Activated naive CD8-positive, alpha-beta T cell treated with anti-CD3 and anti-CD28 coated beads, Interleukin-2, amount 50 U/mL, for 24 hours (primary cell): ENCODE data around the gene TMTC1.

ENCODE experiments used
- ATAC-seq: fragments of 150-1000 bp; cut with Tn5 transposase; one replicate; pipeline ENCODE4 v1.10.0; 2021
- DNase-seq: peaks from one replicate; pipeline ENCODE4 v3.0.0; 2021
- H3K27ac Mint-ChIP-seq: one replicate; pipeline ENCODE4 v1.8.0; 2021; ENCODE audit warnings: mild to moderate bottlenecking, mixed read lengths
- H3K27me3 Mint-ChIP-seq: one replicate; pipeline ENCODE4 v1.8.0; 2021; ENCODE audit warnings: mixed read lengths
- H3K36me3 Mint-ChIP-seq: one replicate; pipeline ENCODE4 v1.8.0; 2021; ENCODE audit warnings: low read depth, mixed read lengths
- H3K4me1 Mint-ChIP-seq: one replicate; pipeline ENCODE4 v1.8.0; 2021; ENCODE audit warnings: mixed read lengths
- H3K4me3 Mint-ChIP-seq: one replicate; pipeline ENCODE4 v1.8.0; 2021; ENCODE audit warnings: mild to moderate bottlenecking, moderate library complexity, mixed read lengths
- H3K9me3 Mint-ChIP-seq: one replicate; pipeline ENCODE4 v1.8.0; 2021; ENCODE audit warnings: mixed read lengths

The TMTC1 gene

DNA sequence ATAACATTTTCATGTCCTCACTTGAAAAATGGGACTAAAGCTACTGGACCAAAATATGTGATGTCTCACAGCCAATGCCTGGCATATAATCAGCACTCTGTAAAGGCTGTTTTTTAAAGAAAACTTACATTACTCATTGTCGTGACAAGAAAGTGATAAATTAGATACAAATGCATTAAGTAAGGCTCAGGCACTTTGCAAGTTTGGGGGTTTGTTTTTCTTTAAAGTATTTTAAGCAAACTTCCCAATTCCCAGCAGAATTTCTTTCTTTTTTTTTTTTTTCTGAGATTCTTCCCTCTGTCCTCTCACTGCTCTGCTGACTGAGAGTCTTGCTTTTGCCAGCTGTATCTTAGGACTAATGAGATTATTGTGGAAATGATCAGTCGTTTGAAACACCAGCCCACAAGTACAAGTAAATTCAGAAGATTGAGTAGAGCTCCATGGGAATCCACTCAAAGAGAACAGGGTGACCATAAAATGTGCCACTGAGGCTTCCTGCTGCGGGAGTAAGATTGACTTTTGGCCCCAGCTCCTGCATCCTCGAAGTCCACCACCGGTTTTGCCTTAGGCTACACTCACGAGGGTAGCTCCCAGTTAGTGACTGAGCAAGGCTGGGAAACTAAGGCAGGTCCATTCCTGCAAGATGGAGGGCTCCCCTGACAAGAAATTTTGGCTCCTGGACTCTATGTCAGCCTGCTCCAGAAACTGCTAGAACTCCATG, 82.8 kb downstream of the TMTC1 start:
- H3K4me1 Mint-ChIP-seq = no peaks in the 10 kb centered on the region
- ATAC-seq (no peak), DNase-seq (no peak)
- H3K27me3 Mint-ChIP-seq = no peaks in the 10 kb centered on the region
- H3K4me3 Mint-ChIP-seq = no peak overlapping the region
- H3K9me3 Mint-ChIP-seq = no peaks in the 10 kb centered on the region
- no peak overlapping the region for H3K27ac Mint-ChIP-seq
- no peaks in the 10 kb centered on the region for H3K36me3 Mint-ChIP-seq

DNA sequence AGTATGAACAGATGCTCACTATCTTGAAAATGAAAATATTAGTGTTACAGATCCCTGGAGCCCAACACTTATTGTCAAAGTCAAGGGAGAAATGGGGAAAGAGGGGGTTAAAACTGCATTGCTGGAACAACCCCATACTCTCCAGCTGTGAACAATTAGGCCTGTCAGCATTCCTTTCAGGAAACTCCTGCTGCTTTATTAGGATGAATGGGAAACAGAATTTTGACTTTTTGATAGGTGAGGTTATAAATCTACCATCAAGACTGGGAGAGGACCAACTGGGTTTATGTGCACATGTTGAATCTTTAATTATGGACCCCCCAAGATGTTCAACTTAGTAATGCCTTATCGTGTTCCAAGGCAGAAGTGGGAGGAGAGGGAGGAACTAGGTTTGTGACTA, 85.0 kb downstream of the TMTC1 start:
- H3K36me3 Mint-ChIP-seq = no peaks in the 10 kb centered on the region
- no peaks in the 10 kb centered on the region for H3K9me3 Mint-ChIP-seq
- ATAC-seq = no peak
- no peaks in the 10 kb centered on the region for H3K27me3 Mint-ChIP-seq
- no peak overlapping the region for H3K4me3 Mint-ChIP-seq
- DNase-seq = no peak
- no peaks in the 10 kb centered on the region for H3K4me1 Mint-ChIP-seq
- H3K27ac Mint-ChIP-seq = no peak overlapping the region

DNA sequence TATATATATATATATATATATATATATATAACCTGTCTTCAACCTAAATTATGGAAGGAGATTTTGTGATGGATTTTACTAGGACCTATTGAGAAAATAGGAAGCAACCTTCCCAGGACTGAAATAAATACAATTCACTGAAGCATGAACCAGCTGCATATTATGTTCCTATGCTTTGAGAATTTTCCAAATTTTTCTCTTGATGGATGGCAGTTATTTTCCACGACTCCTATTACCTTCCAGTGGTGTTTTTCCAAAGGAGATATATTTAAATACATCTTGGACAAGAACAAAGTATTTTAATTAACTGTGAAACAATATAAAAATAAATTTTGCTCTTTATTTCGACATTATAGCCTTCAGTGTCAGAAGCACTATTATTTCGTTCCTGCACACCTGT, 87.9 kb downstream of the TMTC1 start:
- H3K4me1 Mint-ChIP-seq = no peaks in the 10 kb centered on the region
- H3K27ac Mint-ChIP-seq = no peak overlapping the region
- DNase-seq (no peak), ATAC-seq (no peak)
- peaks cover 2% of the 10 kb centered on the region for H3K27me3 Mint-ChIP-seq
- H3K9me3 Mint-ChIP-seq = peaks cover 3% of the 10 kb centered on the region
- H3K4me3 Mint-ChIP-seq = no peak overlapping the region
- H3K36me3 Mint-ChIP-seq = no peaks in the 10 kb centered on the region

DNA sequence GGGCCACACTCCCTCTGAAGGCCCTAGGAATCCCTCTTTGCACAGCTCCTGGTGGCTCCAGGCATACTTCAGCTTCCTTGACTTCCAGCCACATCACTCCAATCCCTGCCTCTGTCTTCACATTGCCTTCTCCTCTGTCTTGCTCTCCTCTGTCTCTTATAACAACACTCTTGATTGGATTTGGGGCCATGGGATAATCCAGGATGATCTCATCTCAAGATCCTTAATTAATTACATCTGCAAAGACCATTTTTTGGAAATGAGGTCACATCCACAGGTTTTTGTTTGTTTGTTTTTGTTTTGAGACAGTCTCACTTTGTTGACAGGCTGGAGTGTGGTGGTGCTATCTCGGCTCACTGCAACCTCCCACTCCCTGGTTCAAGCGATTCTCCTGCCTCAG, 88.7 kb downstream of the TMTC1 start:
- peaks cover 2% of the 10 kb centered on the region for H3K27me3 Mint-ChIP-seq
- no peak overlapping the region for H3K4me3 Mint-ChIP-seq
- H3K4me1 Mint-ChIP-seq = no peaks in the 10 kb centered on the region

DNA sequence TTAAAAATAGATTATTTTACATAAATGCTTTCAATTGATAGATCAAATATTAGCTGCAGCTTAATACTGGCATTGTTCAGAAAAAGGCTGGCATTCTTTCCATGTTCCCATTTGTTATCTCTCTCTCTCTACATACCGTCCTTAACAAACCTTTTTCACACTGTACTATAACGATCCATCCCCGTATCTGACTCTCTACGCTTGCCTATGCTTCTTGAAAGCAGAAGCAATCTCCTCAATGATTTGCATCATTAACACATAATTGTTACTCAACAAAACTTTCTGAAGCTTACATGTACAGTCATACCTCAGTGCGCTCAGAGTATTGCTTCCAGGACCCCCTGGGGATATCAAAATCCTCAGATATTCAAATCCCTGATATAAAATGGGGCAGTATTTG, 89.7 kb downstream of the TMTC1 start:
- Mint-ChIP-seq H3K27me3 (peaks cover 2% of the 10 kb centered on the region), H3K9me3 (peaks cover 7% of the 10 kb centered on the region), H3K27ac (no peak overlapping the region), H3K4me1 (no peaks in the 10 kb centered on the region), H3K4me3 (no peak overlapping the region), H3K36me3 (no peaks in the 10 kb centered on the region)
- no peak for ATAC-seq
- DNase-seq = no peak

More for the DNA sequence above, 88.7 kb downstream of the TMTC1 start:
- Mint-ChIP-seq H3K27ac (no peak overlapping the region), H3K36me3 (no peaks in the 10 kb centered on the region), H3K9me3 (peaks cover 3% of the 10 kb centered on the region)
- no peak for ATAC-seq
- no peak for DNase-seq

DNA sequence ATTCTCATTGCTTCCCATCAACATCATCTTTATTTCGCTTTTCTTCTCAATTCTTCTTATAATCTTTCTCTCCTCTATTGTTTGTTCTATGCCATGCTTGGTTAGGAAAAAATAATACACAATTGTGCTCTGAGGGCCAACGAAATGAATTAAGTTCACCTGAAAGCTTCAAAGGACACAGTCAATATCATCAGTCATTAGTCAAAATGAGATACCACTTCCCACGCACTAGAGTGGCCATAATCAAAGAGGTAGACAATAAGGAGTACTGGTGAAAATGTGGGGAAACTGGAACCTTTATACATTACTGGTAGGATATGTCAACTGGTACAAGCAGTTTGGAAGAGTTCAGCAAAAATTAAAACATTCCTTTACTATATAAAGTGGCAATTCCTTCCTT, 91.5 kb downstream of the TMTC1 start:
- Mint-ChIP-seq H3K9me3 (peaks cover 7% of the 10 kb centered on the region), H3K36me3 (no peaks in the 10 kb centered on the region), H3K4me1 (no peaks in the 10 kb centered on the region), H3K4me3 (no peak overlapping the region), H3K27me3 (peaks cover 2% of the 10 kb centered on the region), H3K27ac (no peak overlapping the region)
- ATAC-seq (no peak), DNase-seq (no peak)

DNA sequence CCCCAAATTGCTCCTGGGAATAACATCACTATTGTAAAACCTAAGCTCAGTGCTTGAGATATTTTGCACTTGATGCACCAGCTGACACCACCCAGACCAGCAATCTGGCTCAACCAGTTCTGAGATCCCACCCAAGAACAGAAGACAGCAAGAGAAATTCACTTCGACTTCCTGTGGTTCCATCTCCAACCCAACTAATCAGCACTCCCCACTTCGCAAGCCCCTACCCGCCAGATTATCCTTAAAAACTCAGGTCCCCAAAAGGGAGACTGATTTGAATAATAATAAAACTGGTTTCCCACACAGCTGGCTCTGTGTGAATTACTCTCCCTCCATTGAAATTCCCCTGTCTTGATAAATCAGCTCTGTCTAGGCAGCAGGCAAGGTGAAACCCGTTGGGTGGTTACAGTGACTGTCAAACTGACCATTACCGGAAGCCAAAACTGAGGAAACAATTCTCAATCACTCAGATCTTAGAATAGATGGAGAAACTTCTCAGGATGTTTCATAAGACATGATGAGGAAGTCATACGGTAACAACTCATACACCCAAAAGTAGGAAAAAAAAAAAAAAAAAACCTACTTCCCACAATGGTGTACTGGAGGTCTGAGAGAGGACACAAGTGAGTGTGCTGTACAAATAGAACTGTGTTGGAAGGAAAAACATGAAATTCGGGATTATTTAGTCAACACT, 92.4 kb downstream of the TMTC1 start:
- DNase-seq (no peak), ATAC-seq (no peak)
- peaks cover 7% of the 10 kb centered on the region for H3K9me3 Mint-ChIP-seq
- H3K27ac Mint-ChIP-seq = no peak overlapping the region
- peaks cover 2% of the 10 kb centered on the region for H3K27me3 Mint-ChIP-seq
- H3K36me3 Mint-ChIP-seq = no peaks in the 10 kb centered on the region
- H3K4me1 Mint-ChIP-seq = no peaks in the 10 kb centered on the region
- no peak overlapping the region for H3K4me3 Mint-ChIP-seq

DNA sequence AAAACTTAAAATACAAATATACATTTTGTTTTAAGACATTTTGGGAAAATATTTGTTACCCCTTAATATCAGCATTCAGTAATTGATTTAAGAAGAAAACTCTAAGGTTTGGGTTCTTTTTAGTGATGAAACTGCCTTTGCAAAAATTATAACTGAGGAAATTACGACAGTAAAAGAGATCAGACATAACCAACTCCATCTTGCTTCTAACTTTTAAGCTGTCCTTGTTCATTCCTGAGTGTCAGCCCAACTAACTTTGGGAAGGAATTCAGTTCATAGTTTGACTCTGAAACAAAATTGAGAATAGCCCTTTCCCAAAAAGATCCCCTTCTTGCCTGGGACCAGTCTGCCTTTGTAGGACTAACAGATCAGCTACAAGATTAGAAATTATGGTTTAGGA, 93.0 kb downstream of the TMTC1 start:
- DNase-seq = no peak
- Mint-ChIP-seq H3K27me3 (peaks cover 2% of the 10 kb centered on the region), H3K4me3 (no peak overlapping the region), H3K9me3 (peaks cover 7% of the 10 kb centered on the region), H3K27ac (no peak overlapping the region), H3K4me1 (no peaks in the 10 kb centered on the region), H3K36me3 (no peaks in the 10 kb centered on the region)
- ATAC-seq = no peak

DNA sequence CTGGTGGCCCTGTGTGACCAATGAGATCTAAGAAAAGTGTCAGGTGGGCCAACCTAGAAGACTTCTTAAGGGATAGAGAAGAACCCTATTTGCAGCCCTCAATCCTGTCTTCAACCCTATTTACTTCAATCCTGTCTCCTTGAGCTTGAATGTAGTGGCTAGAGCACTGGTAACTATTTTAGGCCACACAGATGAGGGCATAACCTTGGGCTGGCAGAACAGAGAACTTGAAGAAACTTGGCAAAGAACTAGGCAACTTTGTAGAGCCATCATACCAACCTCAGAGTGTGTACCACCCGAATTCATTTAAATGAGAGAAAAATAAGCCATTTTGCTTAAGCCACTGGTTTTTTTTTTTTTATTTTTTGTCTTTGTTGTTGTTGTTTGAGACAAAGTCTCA, 94.8 kb downstream of the TMTC1 start:
- Mint-ChIP-seq H3K27me3 (peaks cover 2% of the 10 kb centered on the region), H3K27ac (no peak overlapping the region), H3K36me3 (no peaks in the 10 kb centered on the region), H3K9me3 (peaks cover 7% of the 10 kb centered on the region), H3K4me3 (no peak overlapping the region), H3K4me1 (no peaks in the 10 kb centered on the region)
- ATAC-seq (no peak), DNase-seq (no peak)

DNA sequence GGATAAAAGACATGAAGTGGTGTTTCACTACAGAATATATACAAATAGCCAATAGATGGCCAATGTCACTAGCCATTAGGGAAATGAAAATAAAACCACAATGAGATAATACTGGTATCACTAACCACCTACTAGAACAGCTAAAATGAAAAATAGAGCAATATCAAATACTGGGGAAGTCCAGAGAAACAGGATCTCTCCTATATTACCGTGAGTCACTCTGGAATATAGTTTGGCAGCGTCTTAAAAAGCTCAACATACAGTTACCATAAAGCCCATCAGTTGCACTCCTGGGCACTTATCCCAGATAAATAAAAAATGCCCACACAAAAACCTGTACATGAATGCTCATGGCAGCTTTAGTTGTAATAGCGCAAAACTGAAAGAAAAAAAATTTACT, 101.7 kb downstream of the TMTC1 start:
- Mint-ChIP-seq H3K27me3 (no peaks in the 10 kb centered on the region), H3K9me3 (no peaks in the 10 kb centered on the region), H3K36me3 (no peaks in the 10 kb centered on the region), H3K4me1 (no peaks in the 10 kb centered on the region), H3K4me3 (no peak overlapping the region), H3K27ac (no peak overlapping the region)
- no peak for ATAC-seq
- no peak for DNase-seq

DNA sequence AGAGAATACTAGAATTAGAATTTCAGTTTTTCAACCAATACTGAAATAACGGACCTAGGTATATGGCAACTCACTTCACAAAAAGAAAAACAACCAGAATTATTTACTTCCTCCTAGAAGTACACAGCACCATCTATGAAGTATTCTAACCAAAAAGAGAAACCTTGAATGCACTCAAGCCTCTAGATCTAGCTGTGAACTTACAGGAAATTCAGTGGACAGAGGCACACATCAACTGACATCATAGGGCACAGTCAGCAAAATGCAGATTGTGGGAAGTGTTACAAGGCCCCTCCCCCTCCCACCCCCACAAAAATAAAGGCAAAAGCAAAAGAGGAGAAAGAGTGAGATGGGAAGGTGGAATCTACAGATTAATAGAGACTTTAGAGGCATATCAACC, 102.4 kb downstream of the TMTC1 start:
- H3K36me3 Mint-ChIP-seq = no peaks in the 10 kb centered on the region
- H3K4me1 Mint-ChIP-seq = no peaks in the 10 kb centered on the region
- H3K27ac Mint-ChIP-seq = no peak overlapping the region
- no peak overlapping the region for H3K4me3 Mint-ChIP-seq
- DNase-seq = no peak
- no peak for ATAC-seq
- H3K9me3 Mint-ChIP-seq = no peaks in the 10 kb centered on the region
- no peaks in the 10 kb centered on the region for H3K27me3 Mint-ChIP-seq

DNA sequence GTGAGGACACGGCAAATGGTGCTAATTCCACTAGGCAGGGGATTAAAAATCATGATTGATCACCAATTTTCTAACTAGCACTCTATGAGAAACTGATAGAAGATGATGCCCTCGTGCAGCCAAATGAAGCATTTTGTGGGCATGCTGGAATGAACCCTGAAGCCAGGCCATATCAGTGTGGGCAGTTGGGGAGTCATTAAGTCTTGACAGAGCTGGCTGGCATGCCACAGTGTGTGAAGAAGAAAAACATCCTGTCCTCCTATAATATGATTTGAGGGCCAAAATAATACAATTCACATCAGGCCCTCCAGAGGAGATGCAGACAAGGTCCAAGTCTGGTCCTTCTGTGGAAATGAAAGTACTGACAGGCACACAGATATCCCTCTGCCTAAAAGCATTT, 107.1 kb downstream of the TMTC1 start:
- no peak for ATAC-seq
- no peak overlapping the region for H3K27ac Mint-ChIP-seq
- H3K4me3 Mint-ChIP-seq = no peak overlapping the region
- H3K9me3 Mint-ChIP-seq = no peaks in the 10 kb centered on the region
- no peaks in the 10 kb centered on the region for H3K4me1 Mint-ChIP-seq
- H3K27me3 Mint-ChIP-seq = no peaks in the 10 kb centered on the region
- H3K36me3 Mint-ChIP-seq = no peaks in the 10 kb centered on the region
- DNase-seq = no peak

DNA sequence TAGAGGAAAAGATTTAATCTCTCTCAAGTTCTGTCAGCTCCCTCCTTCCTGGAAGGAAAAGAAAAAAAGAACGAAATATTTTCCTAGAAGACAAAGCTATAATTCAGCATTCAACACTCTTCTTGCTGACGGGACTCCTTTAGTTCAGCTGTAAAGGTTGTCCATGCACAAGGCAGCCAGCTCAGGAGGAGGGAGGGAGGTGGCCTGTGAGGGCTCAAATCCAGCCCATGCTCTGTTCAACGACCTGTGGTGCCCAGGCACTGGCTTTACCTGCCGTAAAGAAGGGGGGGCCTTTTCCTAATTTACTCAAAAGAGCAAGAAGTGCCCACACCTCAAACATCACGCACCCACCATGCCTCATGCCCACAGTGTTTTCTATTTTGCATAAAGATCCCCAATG, 109.3 kb downstream of the TMTC1 start:
- Mint-ChIP-seq H3K36me3 (no peaks in the 10 kb centered on the region), H3K4me3 (no peak overlapping the region), H3K27me3 (no peaks in the 10 kb centered on the region), H3K9me3 (no peaks in the 10 kb centered on the region), H3K27ac (no peak overlapping the region), H3K4me1 (no peaks in the 10 kb centered on the region)
- ATAC-seq (no peak), DNase-seq (no peak)

DNA sequence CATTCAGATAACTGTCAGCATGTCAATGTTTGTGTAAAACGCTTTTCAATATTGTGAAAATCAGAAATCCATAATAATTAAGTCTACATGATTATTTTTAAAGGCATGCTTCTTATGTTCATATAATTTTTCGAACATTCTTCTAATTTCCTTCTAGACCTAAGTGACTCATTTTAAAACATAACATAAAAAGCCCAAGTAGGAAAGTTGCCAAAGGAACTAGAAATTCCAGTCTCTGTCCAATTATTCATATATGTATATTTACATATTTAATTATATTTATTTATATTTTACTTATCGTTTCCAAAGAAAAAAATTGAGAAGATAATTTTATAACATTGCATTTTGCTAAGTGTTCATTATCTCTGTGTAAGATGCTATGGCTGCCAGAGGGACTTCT, 110.4 kb downstream of the TMTC1 start:
- no peak for DNase-seq
- H3K4me3 Mint-ChIP-seq = no peak overlapping the region
- H3K9me3 Mint-ChIP-seq = no peaks in the 10 kb centered on the region
- H3K36me3 Mint-ChIP-seq = no peaks in the 10 kb centered on the region
- H3K4me1 Mint-ChIP-seq = no peaks in the 10 kb centered on the region
- no peak for ATAC-seq
- H3K27me3 Mint-ChIP-seq = no peaks in the 10 kb centered on the region
- H3K27ac Mint-ChIP-seq = no peak overlapping the region

DNA sequence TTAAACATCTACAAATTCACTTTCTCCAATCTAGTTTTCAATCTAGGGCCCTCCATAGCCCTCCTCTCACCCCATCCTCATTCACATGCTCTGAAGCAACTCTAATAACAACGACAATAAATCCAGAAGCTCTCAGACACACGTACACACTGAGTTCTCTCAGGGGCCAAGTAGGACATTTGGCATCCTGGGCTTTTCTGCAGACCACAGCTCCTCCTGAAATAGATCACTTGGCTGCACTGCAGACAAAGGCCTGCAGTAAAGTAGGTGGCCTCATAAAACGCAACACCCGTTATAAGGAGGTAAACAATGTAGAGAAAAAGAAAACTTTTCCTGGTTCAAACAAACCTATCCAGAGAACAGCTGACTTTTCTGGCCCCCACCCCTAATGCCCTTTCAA, 111.2 kb downstream of the TMTC1 start:
- Mint-ChIP-seq H3K27me3 (no peaks in the 10 kb centered on the region), H3K27ac (no peak overlapping the region), H3K36me3 (no peaks in the 10 kb centered on the region), H3K4me1 (no peaks in the 10 kb centered on the region), H3K9me3 (no peaks in the 10 kb centered on the region), H3K4me3 (no peak overlapping the region)
- no peak for ATAC-seq
- no peak for DNase-seq
